Fibroblast of mammary gland (primary cell): ENCODE measurements around the gene RASL10B.

Experiments
- DNase-seq: peaks from one replicate; pipeline ENCODE4 v3.0.0-alpha.2; 2010; ENCODE audit warnings: low read depth
- H3K4me3 ChIP-seq: 2 replicates; pipeline ENCODE4 v1.5.1; 2011; ENCODE audit warnings: low read depth, mild to moderate bottlenecking, low read length, moderate library complexity; ENCODE audit not compliant: control insufficient read depth
- CTCF ChIP-seq: conservative IDR thresholded peaks from 2 replicates; pipeline ENCODE4 v1.5.1; 2011; ENCODE audit warnings: low read depth, low read length, inconsistent platforms; ENCODE audit not compliant: control insufficient read depth, insufficient read depth

RASL10B gene

GRCh38 chr17:35731917-35732805, 722 bp downstream of the RASL10B start:
- DNase-seq, result no peak
- H3K4me3 ChIP-seq, result peak overlapping the region; percentile 37
- no peak for TF ChIP-seq CTCF

DNA sequence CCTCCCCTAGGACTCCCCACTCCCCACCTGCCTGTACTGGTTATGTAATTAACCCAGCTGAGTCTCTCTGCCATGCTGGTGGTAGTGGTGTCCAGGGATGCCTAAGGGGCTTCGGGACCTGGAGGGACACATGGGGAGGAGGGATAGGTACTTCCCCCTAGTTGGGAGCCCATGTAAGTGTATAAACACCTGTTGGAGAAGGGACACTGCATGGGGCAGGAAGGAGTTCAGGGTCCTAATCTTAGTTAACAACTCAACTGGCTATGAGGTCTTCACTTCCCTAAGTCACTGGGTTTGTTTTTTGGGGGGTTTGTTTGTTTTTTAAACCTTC, 1.3 kb downstream of the RASL10B start:
- no peak overlapping the region for H3K4me3 ChIP-seq
- no peak for TF ChIP-seq CTCF
- DNase-seq, result no peak

DNA sequence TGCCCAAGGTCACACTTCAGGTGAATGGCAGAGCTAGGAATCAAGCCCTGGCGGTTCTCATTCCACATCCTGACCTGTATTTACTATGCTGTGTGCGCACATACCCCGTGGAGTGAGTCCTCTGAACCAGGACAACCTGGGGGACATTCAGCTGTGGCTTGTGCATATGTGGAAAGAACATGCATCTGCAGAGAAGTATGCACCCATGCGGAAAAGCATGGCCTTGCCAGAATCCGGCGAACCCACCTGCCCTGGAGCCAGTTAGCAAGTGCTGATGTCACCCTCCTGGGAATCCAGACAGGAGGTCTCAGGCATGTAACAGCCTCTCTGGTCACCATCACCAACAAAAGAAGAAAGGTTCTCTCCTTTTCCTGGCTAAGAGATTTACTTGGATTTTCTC, 1.9 kb downstream of the RASL10B start:
- no peak for TF ChIP-seq CTCF
- H3K4me3 ChIP-seq, result no peak overlapping the region
- no peak for DNase-seq

DNA sequence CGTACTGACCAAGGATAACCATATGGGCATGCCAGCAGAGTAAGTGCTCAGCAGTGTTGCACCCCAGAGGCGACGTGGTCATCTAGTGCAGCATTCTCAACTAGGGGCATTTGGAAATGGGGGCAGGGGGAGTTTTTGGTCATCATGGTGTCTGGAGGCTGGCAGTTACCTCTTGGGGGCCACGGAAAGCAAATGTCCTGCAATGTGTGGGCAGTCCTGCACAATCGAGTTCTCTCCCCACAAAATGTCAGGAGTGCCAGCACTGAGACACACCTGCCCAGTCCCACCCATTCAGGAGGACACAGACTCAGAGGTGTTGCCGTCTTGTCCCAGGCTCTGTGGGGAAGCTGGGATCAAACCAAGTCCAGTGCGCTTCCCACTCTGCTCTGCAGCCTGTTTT, 3.0 kb downstream of the RASL10B start:
- no peak for TF ChIP-seq CTCF
- DNase-seq, result no peak
- no peak overlapping the region for H3K4me3 ChIP-seq

- H3K4me3 ChIP-seq, result no peak overlapping the region
- TF ChIP-seq CTCF, result no peak
- DNase-seq, result no peak
Measured at GRCh38 chr17:35735036-35735805, 3.8 kb downstream of the RASL10B start.

- TF ChIP-seq CTCF, result no peak
- DNase-seq, result no peak
- H3K4me3 ChIP-seq, result no peak overlapping the region
Measured at GRCh38 chr17:35736236-35736635, 4.8 kb downstream of the RASL10B start.
